ENCODE measurements around the gene PLXNA4.

PLXNA4 gene

GRCh38 chr7:132255898-132256297 lies 320.4 kb downstream of the PLXNA4 start:
- TF ChIP-seq, protein P1, sequence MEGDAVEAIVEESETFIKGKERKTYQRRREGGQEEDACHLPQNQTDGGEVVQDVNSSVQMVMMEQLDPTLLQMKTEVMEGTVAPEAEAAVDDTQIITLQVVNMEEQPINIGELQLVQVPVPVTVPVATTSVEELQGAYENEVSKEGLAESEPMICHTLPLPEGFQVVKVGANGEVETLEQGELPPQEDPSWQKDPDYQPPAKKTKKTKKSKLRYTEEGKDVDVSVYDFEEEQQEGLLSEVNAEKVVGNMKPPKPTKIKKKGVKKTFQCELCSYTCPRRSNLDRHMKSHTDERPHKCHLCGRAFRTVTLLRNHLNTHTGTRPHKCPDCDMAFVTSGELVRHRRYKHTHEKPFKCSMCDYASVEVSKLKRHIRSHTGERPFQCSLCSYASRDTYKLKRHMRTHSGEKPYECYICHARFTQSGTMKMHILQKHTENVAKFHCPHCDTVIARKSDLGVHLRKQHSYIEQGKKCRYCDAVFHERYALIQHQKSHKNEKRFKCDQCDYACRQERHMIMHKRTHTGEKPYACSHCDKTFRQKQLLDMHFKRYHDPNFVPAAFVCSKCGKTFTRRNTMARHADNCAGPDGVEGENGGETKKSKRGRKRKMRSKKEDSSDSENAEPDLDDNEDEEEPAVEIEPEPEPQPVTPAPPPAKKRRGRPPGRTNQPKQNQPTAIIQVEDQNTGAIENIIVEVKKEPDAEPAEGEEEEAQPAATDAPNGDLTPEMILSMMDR (IDR thresholded peaks at IDR 0.05; ENCODE audit: low read depth, low read length, missing control alignments), result no peak
- H3K4me3 ChIP-seq (ENCODE audit: low read depth, low read length), result no peak overlapping the region
- in situ Hi-C loops (cut with HindIII; ENCODE audit: low sequenced_read_pairs), result no loop called here
- no peak for DNase-seq (ENCODE audit: low read depth)

GRCh38 chr7:132255115-132255797 lies 321.0 kb downstream of the PLXNA4 start:
- DNase-seq (ENCODE audit: low read depth), result no peak
- TF ChIP-seq, protein P1 (IDR thresholded peaks at IDR 0.05; ENCODE audit: low read depth, low read length, missing control alignments), result no peak
- in situ Hi-C loops (cut with HindIII; ENCODE audit: low sequenced_read_pairs), result no loop called here
- no peak overlapping the region for H3K4me3 ChIP-seq (ENCODE audit: low read depth, low read length)

GRCh38 chr7:132254455-132254854 lies 321.8 kb downstream of the PLXNA4 start:
- no peak for DNase-seq (ENCODE audit: low read depth)
- no peak overlapping the region for H3K4me3 ChIP-seq (ENCODE audit: low read depth, low read length)
- in situ Hi-C loops (cut with HindIII; ENCODE audit: low sequenced_read_pairs), result no loop called here
- TF ChIP-seq, protein P1 (IDR thresholded peaks at IDR 0.05; ENCODE audit: low read depth, low read length, missing control alignments), result no peak

- in situ Hi-C loops (cut with HindIII; ENCODE audit: low sequenced_read_pairs), result no loop called here
These were observed 323.5 kb downstream of the PLXNA4 start for GRCh38 chr7:132252793-132253100.

DNA sequence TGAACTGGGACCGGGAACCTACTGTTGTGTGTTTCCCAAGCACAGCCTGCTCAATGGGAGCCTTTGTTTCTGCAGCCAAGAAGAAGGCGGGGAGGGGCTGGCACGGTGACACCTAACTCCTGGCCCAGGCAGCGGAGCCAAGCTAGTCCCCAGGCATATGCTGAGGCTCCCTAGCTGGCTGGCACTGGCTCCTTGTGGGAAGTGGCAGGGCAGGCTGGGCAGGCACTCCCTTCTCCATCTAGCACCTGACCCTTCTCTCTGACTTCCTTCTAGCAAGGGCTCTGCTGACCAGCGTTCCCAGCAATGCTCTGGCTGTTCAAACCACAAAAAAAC lies 325.0 kb downstream of the PLXNA4 start:
- TF ChIP-seq, protein P1 (IDR thresholded peaks at IDR 0.05; ENCODE audit: low read depth, low read length, missing control alignments), result no peak
- H3K4me3 ChIP-seq (ENCODE audit: low read depth, low read length), result no peak overlapping the region
- in situ Hi-C loops (cut with HindIII; ENCODE audit: low sequenced_read_pairs), result no loop called here
- no peak for DNase-seq (ENCODE audit: low read depth)

More at GRCh38 chr7:132252793-132253100, 323.5 kb downstream of the PLXNA4 start:
- DNase-seq (ENCODE audit: low read depth), result no peak
- H3K4me3 ChIP-seq (ENCODE audit: low read depth, low read length), result no peak overlapping the region
- TF ChIP-seq, protein P1 (IDR thresholded peaks at IDR 0.05; ENCODE audit: low read depth, low read length, missing control alignments), result no peak

- no peak for DNase-seq (ENCODE audit: low read depth)
- no peak overlapping the region for H3K4me3 ChIP-seq (ENCODE audit: low read depth, low read length)
- in situ Hi-C loops (cut with HindIII; ENCODE audit: low sequenced_read_pairs), result no loop called here
- TF ChIP-seq, protein P1 (IDR thresholded peaks at IDR 0.05; ENCODE audit: low read depth, low read length, missing control alignments), result no peak
These were observed 325.6 kb downstream of the PLXNA4 start for GRCh38 chr7:132250480-132251326.
